HEK293 (cell line): ENCODE measurements around the gene BTBD9.

ENCODE experiments used
- ATF2 ChIP-seq: fragments of 450-650 bp; formaldehyde crosslinking; IDR thresholded peaks from 2 replicates; pipeline ENCODE4 v1.5.1; 2016; ENCODE audit warnings: missing biosample characterization, missing genetic modification characterization, low read depth
- SCRT1 ChIP-seq: fragments of 450-650 bp; formaldehyde crosslinking; IDR thresholded peaks from 2 replicates; pipeline ENCODE4 v1.5.1; 2016; ENCODE audit warnings: missing biosample characterization, missing genetic modification characterization, borderline replicate concordance
- YY1 ChIP-seq: fragments of 450-650 bp; formaldehyde crosslinking; IDR thresholded peaks from 2 replicates; pipeline ENCODE4 v1.5.1; 2018; ENCODE audit warnings: missing biosample characterization, missing genetic modification characterization
- ZBTB48 ChIP-seq: fragments of 450-650 bp; formaldehyde crosslinking; IDR thresholded peaks from 2 replicates; pipeline ENCODE4 v1.5.1; 2016; ENCODE audit warnings: missing biosample characterization, missing genetic modification characterization
- ZNF24 ChIP-seq: fragments of 450-650 bp; formaldehyde crosslinking; IDR thresholded peaks from 2 replicates; pipeline ENCODE4 v1.5.1; 2016; ENCODE audit warnings: missing biosample characterization, missing genetic modification characterization
- ZNF26 ChIP-seq: fragments of 450-650 bp; formaldehyde crosslinking; IDR thresholded peaks from 2 replicates; pipeline ENCODE4 v1.5.1; 2016; ENCODE audit warnings: missing biosample characterization, missing genetic modification characterization
- ZNF561 ChIP-seq: fragments of 450-650 bp; IDR thresholded peaks from 2 replicates; pipeline ENCODE4 v1.5.1; 2018; ENCODE audit warnings: missing biosample characterization, missing genetic modification characterization, borderline replicate concordance
- ZNF660 ChIP-seq: fragments of 450-650 bp; IDR thresholded peaks from 2 replicates; pipeline ENCODE4 v1.5.1; 2018; ENCODE audit warnings: missing biosample characterization, mild to moderate bottlenecking, missing genetic modification characterization
- ZNF768 ChIP-seq: fragments of 450-650 bp; formaldehyde crosslinking; IDR thresholded peaks from 2 replicates; pipeline ENCODE4 v1.5.1; 2018; ENCODE audit warnings: missing biosample characterization, mild to moderate bottlenecking, missing genetic modification characterization
- TF ChIP-seq, protein P1 (sequence below): fragments of 450-650 bp; formaldehyde crosslinking; conservative IDR thresholded peaks from 2 replicates; pipeline ENCODE4 v1.5.1; 2016; ENCODE audit warnings: low read depth, missing biosample characterization, missing genetic modification characterization
- TF ChIP-seq, protein P2 (sequence below): fragments of 450-650 bp; formaldehyde crosslinking; IDR thresholded peaks from 2 replicates; pipeline ENCODE4 v1.5.1; 2016; ENCODE audit warnings: missing biosample characterization, missing genetic modification characterization

- TF ChIP-seq ZNF660 (tag by site-specific recombination), result no peak
- TF ChIP-seq, protein P1, sequence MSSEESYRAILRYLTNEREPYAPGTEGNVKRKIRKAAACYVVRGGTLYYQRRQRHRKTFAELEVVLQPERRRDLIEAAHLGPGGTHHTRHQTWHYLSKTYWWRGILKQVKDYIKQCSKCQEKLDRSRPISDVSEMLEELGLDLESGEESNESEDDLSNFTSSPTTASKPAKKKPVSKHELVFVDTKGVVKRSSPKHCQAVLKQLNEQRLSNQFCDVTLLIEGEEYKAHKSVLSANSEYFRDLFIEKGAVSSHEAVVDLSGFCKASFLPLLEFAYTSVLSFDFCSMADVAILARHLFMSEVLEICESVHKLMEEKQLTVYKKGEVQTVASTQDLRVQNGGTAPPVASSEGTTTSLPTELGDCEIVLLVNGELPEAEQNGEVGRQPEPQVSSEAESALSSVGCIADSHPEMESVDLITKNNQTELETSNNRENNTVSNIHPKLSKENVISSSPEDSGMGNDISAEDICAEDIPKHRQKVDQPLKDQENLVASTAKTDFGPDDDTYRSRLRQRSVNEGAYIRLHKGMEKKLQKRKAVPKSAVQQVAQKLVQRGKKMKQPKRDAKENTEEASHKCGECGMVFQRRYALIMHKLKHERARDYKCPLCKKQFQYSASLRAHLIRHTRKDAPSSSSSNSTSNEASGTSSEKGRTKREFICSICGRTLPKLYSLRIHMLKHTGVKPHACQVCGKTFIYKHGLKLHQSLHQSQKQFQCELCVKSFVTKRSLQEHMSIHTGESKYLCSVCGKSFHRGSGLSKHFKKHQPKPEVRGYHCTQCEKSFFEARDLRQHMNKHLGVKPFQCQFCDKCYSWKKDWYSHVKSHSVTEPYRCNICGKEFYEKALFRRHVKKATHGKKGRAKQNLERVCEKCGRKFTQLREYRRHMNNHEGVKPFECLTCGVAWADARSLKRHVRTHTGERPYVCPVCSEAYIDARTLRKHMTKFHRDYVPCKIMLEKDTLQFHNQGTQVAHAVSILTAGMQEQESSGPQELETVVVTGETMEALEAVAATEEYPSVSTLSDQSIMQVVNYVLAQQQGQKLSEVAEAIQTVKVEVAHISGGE, result no peak
- no peak for TF ChIP-seq ATF2
- TF ChIP-seq, protein P2, sequence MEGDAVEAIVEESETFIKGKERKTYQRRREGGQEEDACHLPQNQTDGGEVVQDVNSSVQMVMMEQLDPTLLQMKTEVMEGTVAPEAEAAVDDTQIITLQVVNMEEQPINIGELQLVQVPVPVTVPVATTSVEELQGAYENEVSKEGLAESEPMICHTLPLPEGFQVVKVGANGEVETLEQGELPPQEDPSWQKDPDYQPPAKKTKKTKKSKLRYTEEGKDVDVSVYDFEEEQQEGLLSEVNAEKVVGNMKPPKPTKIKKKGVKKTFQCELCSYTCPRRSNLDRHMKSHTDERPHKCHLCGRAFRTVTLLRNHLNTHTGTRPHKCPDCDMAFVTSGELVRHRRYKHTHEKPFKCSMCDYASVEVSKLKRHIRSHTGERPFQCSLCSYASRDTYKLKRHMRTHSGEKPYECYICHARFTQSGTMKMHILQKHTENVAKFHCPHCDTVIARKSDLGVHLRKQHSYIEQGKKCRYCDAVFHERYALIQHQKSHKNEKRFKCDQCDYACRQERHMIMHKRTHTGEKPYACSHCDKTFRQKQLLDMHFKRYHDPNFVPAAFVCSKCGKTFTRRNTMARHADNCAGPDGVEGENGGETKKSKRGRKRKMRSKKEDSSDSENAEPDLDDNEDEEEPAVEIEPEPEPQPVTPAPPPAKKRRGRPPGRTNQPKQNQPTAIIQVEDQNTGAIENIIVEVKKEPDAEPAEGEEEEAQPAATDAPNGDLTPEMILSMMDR (tag by site-specific recombination), result no peak
- TF ChIP-seq SCRT1 (tag by site-specific recombination), result no peak
- TF ChIP-seq ZNF26 (tag by site-specific recombination), result no peak
- no peak for TF ChIP-seq ZNF768 (tag by site-specific recombination)
- TF ChIP-seq ZNF24 (tag by site-specific recombination), result no peak
- TF ChIP-seq ZBTB48, result no peak
- TF ChIP-seq YY1 (tag by site-specific recombination), result no peak
- TF ChIP-seq ZNF561 (tag by site-specific recombination), result no peak
These were observed 263.8 kb downstream of the BTBD9 start for GRCh38 chr6:38375937-38376336.
